OCI-LY3 (cell line): ENCODE data around the gene FLNC.

Experiments
- H2AFZ ChIP-seq: fragments of 200-600, 300-600 bp; shearing (Covaris generic); 2 replicates; pipeline ENCODE4 v1.6.0; 2014; ENCODE audit warnings: antibody characterized with exemption, low read depth, low read length
- H3K27ac ChIP-seq: fragments of 200-600, 300-600 bp; sonication (generic); 2 replicates; pipeline ENCODE4 v1.5.1; 2014; ENCODE audit warnings: mild to moderate bottlenecking, low read length, moderate library complexity, mixed read lengths
- H3K27me3 ChIP-seq: fragments of 200-600, 300-600 bp; sonication (generic); 2 replicates; pipeline ENCODE4 v1.6.1; 2014; ENCODE audit warnings: low read depth, low read length, mixed read lengths
- H3K36me3 ChIP-seq: fragments of 200-600, 300-600 bp; sonication (generic); replicated peaks from 2 replicates; pipeline ENCODE3; 2014; ENCODE audit warnings: low read depth, low read length, mixed read lengths
- H3K4me1 ChIP-seq: fragments of 300-600, 200-600 bp; sonication (generic); 2 replicates; pipeline ENCODE4 v1.6.1; 2014; ENCODE audit warnings: low read length, mixed read lengths
- H3K4me2 ChIP-seq: fragments of 200-600, 300-600 bp; sonication (generic); 2 replicates; pipeline ENCODE4 v1.6.1; 2014; ENCODE audit warnings: low read length, mixed read lengths
- H3K4me3 ChIP-seq: fragments of 300-600, 200-600 bp; sonication (generic); 2 replicates; pipeline ENCODE4 v1.5.1; 2014; ENCODE audit warnings: antibody characterized with exemption, mild to moderate bottlenecking, low read length, moderate library complexity
- H3K79me2 ChIP-seq: fragments of 300-600, 200-600 bp; shearing (Covaris generic); 2 replicates; pipeline ENCODE4 v1.6.1; 2014; ENCODE audit warnings: mild to moderate bottlenecking, low read length, mixed read lengths
- H3K9ac ChIP-seq: fragments of 300-600, 200-600 bp; shearing (Covaris generic); 2 replicates; pipeline ENCODE4 v1.6.0; 2014; ENCODE audit warnings: mild to moderate bottlenecking, low read length, moderate library complexity
- H3K9me3 ChIP-seq: fragments of 200-600, 300-600 bp; shearing (Covaris generic); 2 replicates; pipeline ENCODE4 v1.6.1; 2014; ENCODE audit warnings: low read length, mixed read lengths; ENCODE audit not compliant: insufficient read depth
- H4K20me1 ChIP-seq: fragments of 200-600, 300-600 bp; sonication (generic); 2 replicates; pipeline ENCODE4 v1.6.1; 2016; ENCODE audit warnings: low read length, mixed read lengths; ENCODE audit not compliant: insufficient read depth
- CTCF ChIP-seq: fragments of 200-600, 300-600 bp; sonication (generic); IDR thresholded peaks from 2 replicates; pipeline ENCODE4 v1.5.1; 2014; ENCODE audit warnings: antibody characterized with exemption, low read length, low read depth
- EZH2phosphoT487 ChIP-seq: fragments of 200-600 bp; shearing (Covaris generic); IDR thresholded peaks from 2 replicates; pipeline ENCODE4 v1.6.1; 2018; ENCODE audit warnings: antibody characterized with exemption, mixed run types, low read depth

Gene FLNC

GRCh38 chr7:128799451-128799850 is 30.8 kb upstream of the FLNC start:
- Histone ChIP-seq H3K27ac (no peak overlapping the region), H3K36me3 (no peaks in the 10 kb centered on the region), H3K27me3 (no peaks in the 10 kb centered on the region), H2AFZ (no peak overlapping the region), H4K20me1 (no peaks in the 10 kb centered on the region), H3K4me3 (no peak overlapping the region), H3K9ac (no peak overlapping the region), H3K9me3 (no peaks in the 10 kb centered on the region), H3K4me1 (peaks cover 24% of the 10 kb centered on the region), H3K79me2 (no peaks in the 10 kb centered on the region), H3K4me2 (no peak overlapping the region)
- TF ChIP-seq EZH2phosphoT487 (no peak), CTCF (no peak)

- Histone ChIP-seq H4K20me1 (no peaks in the 10 kb centered on the region), H3K27ac (no peak overlapping the region), H2AFZ (no peak overlapping the region), H3K4me3 (no peak overlapping the region), H3K4me1 (peaks cover 24% of the 10 kb centered on the region), H3K9ac (no peak overlapping the region), H3K27me3 (no peaks in the 10 kb centered on the region), H3K4me2 (peak overlapping the region; percentile 45), H3K9me3 (no peaks in the 10 kb centered on the region), H3K36me3 (no peaks in the 10 kb centered on the region), H3K79me2 (no peaks in the 10 kb centered on the region)
- TF ChIP-seq CTCF = no peak
- no peak for TF ChIP-seq EZH2phosphoT487
These were observed 29.6 kb upstream of the FLNC start for GRCh38 chr7:128800567-128800966.

GRCh38 chr7:128801003-128801402 is 29.2 kb upstream of the FLNC start:
- no peaks in the 10 kb centered on the region for H3K9me3 ChIP-seq
- H3K79me2 ChIP-seq = no peaks in the 10 kb centered on the region
- no peak overlapping the region for H3K27ac ChIP-seq
- H4K20me1 ChIP-seq = no peaks in the 10 kb centered on the region
- H3K36me3 ChIP-seq = no peaks in the 10 kb centered on the region
- H3K27me3 ChIP-seq = no peaks in the 10 kb centered on the region
- no peak for TF ChIP-seq CTCF
- TF ChIP-seq EZH2phosphoT487 = no peak
- no peak overlapping the region for H3K4me3 ChIP-seq
- no peak overlapping the region for H3K9ac ChIP-seq
- no peak overlapping the region for H2AFZ ChIP-seq
- peak overlapping the region; percentile 45 for H3K4me2 ChIP-seq
- H3K4me1 ChIP-seq = peaks cover 24% of the 10 kb centered on the region

- H3K27ac ChIP-seq = no peak overlapping the region
- H3K36me3 ChIP-seq = no peaks in the 10 kb centered on the region
- H3K9me3 ChIP-seq = no peaks in the 10 kb centered on the region
- no peaks in the 10 kb centered on the region for H3K79me2 ChIP-seq
- no peak overlapping the region for H3K4me3 ChIP-seq
- no peaks in the 10 kb centered on the region for H4K20me1 ChIP-seq
- no peak overlapping the region for H3K9ac ChIP-seq
- no peaks in the 10 kb centered on the region for H3K27me3 ChIP-seq
- H3K4me2 ChIP-seq = 0 out of 2 replicates have a peak overlapping the region, but pooled peaks have one; percentile 45
- H2AFZ ChIP-seq = no peak overlapping the region
- TF ChIP-seq CTCF (no peak), EZH2phosphoT487 (no peak)
- H3K4me1 ChIP-seq = peaks cover 24% of the 10 kb centered on the region
These were observed 28.4 kb upstream of the FLNC start for GRCh38 chr7:128801667-128802418.
